Measurements from ENCODE around the gene SMC5. TPM values are rescaled to one million over a fixed set of nuclear protein-coding genes. Genes with fewer than 3 reads are reported as not detected.

The SMC5 gene
- total RNA-seq, 1 experiment from 2014 or later = 15.1 TPM

DNA sequence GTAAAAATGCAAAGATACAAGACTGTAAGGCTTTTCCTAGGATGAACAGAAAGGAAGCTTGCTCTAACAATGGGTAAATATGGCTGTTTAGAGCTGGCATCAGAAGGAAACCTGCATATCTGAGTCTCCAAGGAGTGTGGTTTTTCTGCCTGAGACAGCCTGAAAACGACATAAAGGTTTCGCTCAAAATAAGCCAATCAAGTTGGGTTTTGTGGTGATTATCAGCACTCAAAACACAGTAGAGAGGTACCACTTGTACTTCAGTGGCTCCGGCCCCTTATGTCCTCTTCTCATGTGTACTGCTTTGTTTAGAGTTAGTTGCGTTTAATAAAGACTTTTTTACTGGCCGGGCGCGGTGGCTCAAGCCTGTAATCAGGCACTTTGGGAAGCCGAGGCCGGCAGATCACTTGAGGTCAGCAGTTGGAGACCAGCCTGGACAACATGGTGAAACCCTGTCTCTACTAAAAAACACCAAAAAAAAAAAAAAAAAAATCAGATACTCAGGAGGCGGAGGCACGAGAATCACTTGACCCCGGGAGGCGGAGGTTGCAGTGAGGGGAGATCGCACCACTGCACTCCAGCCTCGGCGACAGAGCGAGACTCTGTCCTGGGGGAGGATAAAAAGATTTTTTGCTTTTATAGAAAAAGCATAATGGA lies 116.3 kb downstream of the SMC5 start:
- H3K9ac ChIP-seq (ENCODE audit: low read length) = no peak overlapping the region
- H3K9me2 ChIP-seq (replicated peaks; ENCODE audit: low read length) = no peaks in the 10 kb centered on the region
- no peaks in the 10 kb centered on the region for H4K20me1 ChIP-seq (ENCODE audit: low read length)
- no peaks in the 10 kb centered on the region for H3F3A ChIP-seq (ENCODE audit: low read length, unreplicated experiment)
- ATAC-seq = no peak
- TF ChIP-seq, protein P1, sequence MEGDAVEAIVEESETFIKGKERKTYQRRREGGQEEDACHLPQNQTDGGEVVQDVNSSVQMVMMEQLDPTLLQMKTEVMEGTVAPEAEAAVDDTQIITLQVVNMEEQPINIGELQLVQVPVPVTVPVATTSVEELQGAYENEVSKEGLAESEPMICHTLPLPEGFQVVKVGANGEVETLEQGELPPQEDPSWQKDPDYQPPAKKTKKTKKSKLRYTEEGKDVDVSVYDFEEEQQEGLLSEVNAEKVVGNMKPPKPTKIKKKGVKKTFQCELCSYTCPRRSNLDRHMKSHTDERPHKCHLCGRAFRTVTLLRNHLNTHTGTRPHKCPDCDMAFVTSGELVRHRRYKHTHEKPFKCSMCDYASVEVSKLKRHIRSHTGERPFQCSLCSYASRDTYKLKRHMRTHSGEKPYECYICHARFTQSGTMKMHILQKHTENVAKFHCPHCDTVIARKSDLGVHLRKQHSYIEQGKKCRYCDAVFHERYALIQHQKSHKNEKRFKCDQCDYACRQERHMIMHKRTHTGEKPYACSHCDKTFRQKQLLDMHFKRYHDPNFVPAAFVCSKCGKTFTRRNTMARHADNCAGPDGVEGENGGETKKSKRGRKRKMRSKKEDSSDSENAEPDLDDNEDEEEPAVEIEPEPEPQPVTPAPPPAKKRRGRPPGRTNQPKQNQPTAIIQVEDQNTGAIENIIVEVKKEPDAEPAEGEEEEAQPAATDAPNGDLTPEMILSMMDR (conservative IDR thresholded peaks at IDR 0.05; ENCODE audit: low read depth, low read length) = no peak
- no peak for TF ChIP-seq EZH2phosphoT487 (IDR thresholded peaks at IDR 0.05; ENCODE audit: borderline replicate concordance, low read length)
- no peak for TF ChIP-seq EZH2 (IDR thresholded peaks at IDR 0.05; ENCODE audit: low read length, unreplicated experiment)
- ChIA-PET CTCF (no interaction called here), POLR2A (ENCODE audit: unreplicated experiment) (no interaction called here)
- no TSS peak for BruUV-seq (replicated peaks)
- no peak overlapping the region for H3K4me2 ChIP-seq (ENCODE audit: low read length)
- H3K4me3 ChIP-seq (ENCODE audit: low read length) = no peak overlapping the region
- no peaks in the 10 kb centered on the region for H3K79me2 ChIP-seq (ENCODE audit: low read length)
- H3K27me3 ChIP-seq (ENCODE audit: low read length) = no peaks in the 10 kb centered on the region
- no peaks in the 10 kb centered on the region for H3K9me3 ChIP-seq (ENCODE audit: low read length)
- no peak overlapping the region for H2AFZ ChIP-seq (ENCODE audit: low read length)
- intact Hi-C loops (cut with micrococcal nuclease) = no loop called here
- no peaks in the 10 kb centered on the region for H3K36me3 ChIP-seq (ENCODE audit: low read depth, low read length)
- no peak for DNase-seq
- H3K27ac ChIP-seq (ENCODE audit: low read length) = no peak overlapping the region
- no peaks in the 10 kb centered on the region for H3K4me1 ChIP-seq (ENCODE audit: insufficient read depth, low read length)

DNA sequence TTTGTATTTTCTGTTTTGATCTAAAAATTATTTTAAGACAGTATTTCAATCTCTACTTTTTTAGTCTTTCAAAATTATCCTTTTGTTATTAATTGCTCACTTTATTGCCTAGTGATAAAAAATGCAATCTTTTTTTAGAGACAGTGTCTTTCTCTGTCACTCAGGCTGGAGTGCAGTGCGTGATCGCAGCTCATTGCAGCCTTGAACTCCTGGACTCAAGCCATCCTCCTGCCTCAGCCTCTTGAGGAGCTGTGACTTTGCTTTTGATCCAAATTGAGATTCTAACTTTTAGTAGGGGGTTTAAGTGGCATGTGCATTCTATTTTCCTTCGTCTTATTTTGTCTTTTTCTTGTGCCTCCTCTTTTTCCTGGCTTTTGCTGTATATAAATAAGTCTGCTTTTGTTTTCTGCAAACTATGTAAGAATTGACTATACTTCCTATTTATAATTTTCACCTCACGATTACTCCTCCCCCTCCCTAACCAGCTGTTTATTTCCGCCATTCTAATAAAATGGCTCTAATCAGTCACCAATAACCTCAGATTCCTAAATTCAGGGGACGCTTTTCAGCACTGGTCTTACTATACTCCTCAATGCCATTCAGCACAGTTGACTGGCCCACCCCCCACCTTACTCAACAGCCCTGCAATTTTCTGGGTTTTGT lies 123.4 kb downstream of the SMC5 start:
- Histone ChIP-seq H3K36me3 (ENCODE audit: low read depth, low read length) (no peaks in the 10 kb centered on the region), H3F3A (ENCODE audit: low read length, unreplicated experiment) (no peaks in the 10 kb centered on the region), H3K4me3 (ENCODE audit: low read length) (no peak overlapping the region), H3K4me1 (ENCODE audit: insufficient read depth, low read length) (no peaks in the 10 kb centered on the region), H3K9ac (ENCODE audit: low read length) (no peak overlapping the region), H2AFZ (ENCODE audit: low read length) (no peak overlapping the region), H3K4me2 (ENCODE audit: low read length) (no peak overlapping the region), H4K20me1 (ENCODE audit: low read length) (no peaks in the 10 kb centered on the region), H3K9me2 (replicated peaks; ENCODE audit: low read length) (no peaks in the 10 kb centered on the region), H3K27me3 (ENCODE audit: low read length) (no peaks in the 10 kb centered on the region), H3K27ac (ENCODE audit: low read length) (no peak overlapping the region), H3K79me2 (ENCODE audit: low read length) (no peaks in the 10 kb centered on the region), H3K9me3 (ENCODE audit: low read length) (no peaks in the 10 kb centered on the region)
- intact Hi-C loops (cut with micrococcal nuclease) = no loop called here
- BruUV-seq (replicated peaks) = no TSS peak
- TF ChIP-seq EZH2phosphoT487 (IDR thresholded peaks at IDR 0.05; ENCODE audit: borderline replicate concordance, low read length) (no peak), EZH2 (IDR thresholded peaks at IDR 0.05; ENCODE audit: low read length, unreplicated experiment) (no peak)
- TF ChIP-seq, protein P1 (conservative IDR thresholded peaks at IDR 0.05; ENCODE audit: low read depth, low read length) = no peak
- CTCF ChIA-PET = no interaction called here
- ATAC-seq (no peak), DNase-seq (no peak)
- POLR2A ChIA-PET (ENCODE audit: unreplicated experiment) = no interaction called here
